SU-DHL-6 (cell line): Measurements from ENCODE around the gene EPO.
A peak's percentile ranks its signal among the peaks of the same experiment; 100 is the strongest.

Source experiments
- H2AFZ ChIP-seq: fragments of 200-600 bp; sonication (generic); 2 replicates; pipeline ENCODE4 v1.6.1; 2014; ENCODE audit warnings: low read depth, mild to moderate bottlenecking, moderate library complexity, mixed read lengths, antibody characterized with exemption, low read length; ENCODE audit not compliant: severe bottlenecking
- H3F3A ChIP-seq: fragments of 200-600 bp; shearing (Covaris generic); 2 replicates; pipeline ENCODE4 v1.6.0; 2016; ENCODE audit warnings: antibody characterized with exemption, mild to moderate bottlenecking; ENCODE audit not compliant: insufficient read depth
- H3K27ac ChIP-seq: fragments of 200-600 bp; sonication (generic); 2 replicates; pipeline ENCODE4 v1.5.1; 2016; ENCODE audit warnings: low read depth, mild to moderate bottlenecking, low read length, moderate library complexity, mixed read lengths
- H3K27me3 ChIP-seq: fragments of 200-600 bp; sonication (generic), shearing (Covaris generic); 2 replicates; pipeline ENCODE4 v1.6.0; 2014; ENCODE audit warnings: mild to moderate bottlenecking, low read length
- H3K36me3 ChIP-seq: fragments of 200-600 bp; sonication (generic); 2 replicates; pipeline ENCODE4 v1.6.1; 2014; ENCODE audit warnings: mild to moderate bottlenecking, low read length, mixed read lengths
- H3K4me2 ChIP-seq: fragments of 300-600, 200-600 bp; shearing (Covaris generic), sonication (generic); 2 replicates; pipeline ENCODE4 v1.6.0; 2014; ENCODE audit warnings: low read length, low read depth, mild to moderate bottlenecking; ENCODE audit not compliant: poor library complexity, severe bottlenecking
- H3K4me3 ChIP-seq: fragments of 200-600 bp; sonication (generic); 2 replicates; pipeline ENCODE4 v1.5.1; 2014; ENCODE audit warnings: antibody characterized with exemption, low read length, mild to moderate bottlenecking, mixed read lengths; ENCODE audit not compliant: insufficient read depth, poor library complexity, severe bottlenecking
- H3K79me2 ChIP-seq: fragments of 200-600 bp; sonication (generic); 2 replicates; pipeline ENCODE4 v1.6.1; 2014; ENCODE audit warnings: mild to moderate bottlenecking, low read length, moderate library complexity; ENCODE audit not compliant: insufficient read depth
- H3K9ac ChIP-seq: fragments of 200-600 bp; sonication (generic); 2 replicates; pipeline ENCODE4 v1.7.0; 2014; ENCODE audit warnings: mild to moderate bottlenecking, low read length
- H3K9me2 ChIP-seq: fragments of 200-600 bp; sonication (generic); replicated peaks from 2 replicates; pipeline ENCODE4 v1.6.1; 2014; ENCODE audit warnings: low read length; ENCODE audit not compliant: insufficient read depth
- H3K9me3 ChIP-seq: fragments of 200-600 bp; sonication (generic); 2 replicates; pipeline ENCODE4 v1.6.1; 2014; ENCODE audit warnings: low read length, mixed read lengths; ENCODE audit not compliant: insufficient read depth
- H4K20me1 ChIP-seq: fragments of 200-600 bp; sonication (generic); 2 replicates; pipeline ENCODE4 v1.6.1; 2014; ENCODE audit warnings: low read depth, mild to moderate bottlenecking, antibody characterized with exemption, low read length, moderate library complexity, mixed read lengths
- EZH2phosphoT487 ChIP-seq: fragments of 200-600 bp; sonication (generic), shearing (Covaris generic); conservative IDR thresholded peaks from 2 replicates; pipeline ENCODE4 v1.6.1; 2018; ENCODE audit warnings: mild to moderate bottlenecking, antibody characterized with exemption, low read length, moderate library complexity, mixed read lengths
- TF ChIP-seq, protein P1 (sequence below): fragments of 200-600 bp; sonication (generic); IDR thresholded peaks from one replicate; pipeline ENCODE4 v1.5.1; 2017; ENCODE audit warnings: antibody characterized with exemption, mild to moderate bottlenecking, low read length, moderate library complexity; ENCODE audit not compliant: insufficient read depth, poor library complexity, severe bottlenecking

EPO gene

DNA sequence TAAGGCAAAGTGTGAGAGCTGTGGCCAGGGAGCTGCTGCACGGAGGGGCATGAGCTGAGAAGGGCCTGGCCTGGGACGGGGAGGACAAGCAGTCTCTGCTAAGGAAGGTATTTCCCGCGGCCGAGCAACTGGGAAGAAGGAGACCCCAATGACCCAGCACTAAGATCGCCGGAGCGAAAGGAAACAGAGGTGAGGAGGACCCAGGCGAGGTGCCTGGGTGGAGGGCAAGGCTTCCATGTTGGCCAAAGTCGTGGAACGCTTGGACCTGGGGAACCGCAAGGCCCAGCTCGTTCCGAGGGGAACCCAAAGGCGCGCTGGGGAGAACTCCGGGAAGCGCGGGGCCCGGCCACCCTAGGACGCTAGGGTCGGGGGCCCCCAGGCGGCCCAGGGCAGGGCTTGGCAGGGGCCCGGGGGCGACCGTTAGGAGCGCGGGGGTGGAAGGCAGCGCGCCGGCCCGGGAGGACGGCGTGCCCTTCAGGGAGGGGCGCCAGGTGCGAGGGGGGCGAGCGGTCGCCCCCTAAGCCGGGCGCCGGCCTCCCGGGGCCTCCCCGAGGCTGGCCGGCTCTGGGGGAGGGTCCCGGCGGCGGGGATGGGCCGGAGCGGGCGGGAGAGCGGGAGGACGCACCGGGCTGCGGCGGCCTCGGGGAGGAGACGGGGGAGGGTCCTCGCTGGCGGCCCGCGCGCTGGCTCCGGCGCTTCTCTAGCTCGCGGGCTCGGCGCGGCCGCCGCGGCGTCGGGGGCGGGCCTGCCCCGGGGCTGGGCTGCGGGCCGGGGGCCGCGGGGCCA lies 26.8 kb upstream of the EPO start:
- Histone ChIP-seq H3K9ac (peak overlapping the region; percentile 88), H3K9me2 (no peaks in the 10 kb centered on the region), H3K27me3 (no peaks in the 10 kb centered on the region), H2AFZ (no peak overlapping the region), H3K79me2 (peaks cover 39% of the 10 kb centered on the region), H3K4me3 (peak overlapping the region; percentile 77), H3K36me3 (no peaks in the 10 kb centered on the region), H3K4me2 (peak overlapping the region; percentile 91), H3F3A (peaks cover 24% of the 10 kb centered on the region), H4K20me1 (peaks cover 9% of the 10 kb centered on the region; the same call in 1 of the 2 replicates), H3K27ac (no peak overlapping the region), H3K9me3 (no peaks in the 10 kb centered on the region)
- no peak for TF ChIP-seq EZH2phosphoT487
- TF ChIP-seq, protein P1, sequence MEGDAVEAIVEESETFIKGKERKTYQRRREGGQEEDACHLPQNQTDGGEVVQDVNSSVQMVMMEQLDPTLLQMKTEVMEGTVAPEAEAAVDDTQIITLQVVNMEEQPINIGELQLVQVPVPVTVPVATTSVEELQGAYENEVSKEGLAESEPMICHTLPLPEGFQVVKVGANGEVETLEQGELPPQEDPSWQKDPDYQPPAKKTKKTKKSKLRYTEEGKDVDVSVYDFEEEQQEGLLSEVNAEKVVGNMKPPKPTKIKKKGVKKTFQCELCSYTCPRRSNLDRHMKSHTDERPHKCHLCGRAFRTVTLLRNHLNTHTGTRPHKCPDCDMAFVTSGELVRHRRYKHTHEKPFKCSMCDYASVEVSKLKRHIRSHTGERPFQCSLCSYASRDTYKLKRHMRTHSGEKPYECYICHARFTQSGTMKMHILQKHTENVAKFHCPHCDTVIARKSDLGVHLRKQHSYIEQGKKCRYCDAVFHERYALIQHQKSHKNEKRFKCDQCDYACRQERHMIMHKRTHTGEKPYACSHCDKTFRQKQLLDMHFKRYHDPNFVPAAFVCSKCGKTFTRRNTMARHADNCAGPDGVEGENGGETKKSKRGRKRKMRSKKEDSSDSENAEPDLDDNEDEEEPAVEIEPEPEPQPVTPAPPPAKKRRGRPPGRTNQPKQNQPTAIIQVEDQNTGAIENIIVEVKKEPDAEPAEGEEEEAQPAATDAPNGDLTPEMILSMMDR: no peak

DNA sequence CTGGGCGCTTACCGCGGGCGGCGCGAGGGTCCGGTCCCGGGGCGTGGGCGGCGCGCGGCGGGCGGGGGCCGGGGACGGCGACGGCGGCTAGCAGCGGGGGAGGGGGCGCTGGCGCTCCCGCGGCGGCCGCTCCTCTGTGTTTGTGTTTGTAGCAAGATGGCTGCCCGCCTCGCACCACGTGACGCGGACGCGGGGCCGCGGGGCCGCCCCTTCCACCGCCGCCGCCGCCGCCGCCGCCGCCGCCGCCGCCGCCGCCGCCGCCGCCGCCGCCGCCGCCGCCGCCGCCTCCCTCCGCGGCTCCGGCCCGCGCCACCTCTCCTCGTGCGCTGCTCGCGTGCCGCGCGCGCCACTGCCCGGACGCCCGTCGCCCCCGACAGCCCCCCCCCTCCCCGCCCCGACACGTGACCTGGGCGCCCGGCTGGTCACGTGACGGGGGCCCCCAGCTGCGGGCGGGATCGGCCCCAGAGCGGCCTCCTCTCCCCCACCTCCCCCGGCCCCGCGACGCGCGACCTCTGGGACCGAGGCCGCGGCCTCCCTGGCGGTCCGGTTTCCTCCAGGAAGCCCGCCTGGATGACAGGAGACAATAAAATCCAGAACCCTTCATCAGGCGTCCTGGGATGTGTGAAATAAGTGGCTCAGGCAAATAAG lies 26.0 kb upstream of the EPO start, which contains the start of gene GIGYF1:
Gene GIGYF1, minus strand, starts transcription at position 153 of the 648 bp plus-strand sequence. CDS start 6,012 bp downstream, outside the sequence.
- no peaks in the 10 kb centered on the region for H3K27me3 ChIP-seq
- peaks cover 32% of the 10 kb centered on the region for H3K79me2 ChIP-seq
- TF ChIP-seq EZH2phosphoT487: no peak
- TF ChIP-seq, protein P1: no peak
- no peaks in the 10 kb centered on the region for H3K9me2 ChIP-seq
- H3K27ac ChIP-seq: no peak within 1 kb of the TSS
- H3K9ac ChIP-seq: peak within 1 kb of the TSS; percentile 88
- peaks cover 24% of the 10 kb centered on the region for H3F3A ChIP-seq
- peak within 1 kb of the TSS; percentile 91 for H3K4me2 ChIP-seq
- H3K36me3 ChIP-seq: no peaks in the 10 kb centered on the region
- H2AFZ ChIP-seq: peak within 1 kb of the TSS; percentile 85
- H3K9me3 ChIP-seq: no peaks in the 10 kb centered on the region
- peaks cover 9% of the 10 kb centered on the region; the same call in 1 of the 2 replicates for H4K20me1 ChIP-seq
- H3K4me3 ChIP-seq: peak within 1 kb of the TSS; percentile 77

DNA sequence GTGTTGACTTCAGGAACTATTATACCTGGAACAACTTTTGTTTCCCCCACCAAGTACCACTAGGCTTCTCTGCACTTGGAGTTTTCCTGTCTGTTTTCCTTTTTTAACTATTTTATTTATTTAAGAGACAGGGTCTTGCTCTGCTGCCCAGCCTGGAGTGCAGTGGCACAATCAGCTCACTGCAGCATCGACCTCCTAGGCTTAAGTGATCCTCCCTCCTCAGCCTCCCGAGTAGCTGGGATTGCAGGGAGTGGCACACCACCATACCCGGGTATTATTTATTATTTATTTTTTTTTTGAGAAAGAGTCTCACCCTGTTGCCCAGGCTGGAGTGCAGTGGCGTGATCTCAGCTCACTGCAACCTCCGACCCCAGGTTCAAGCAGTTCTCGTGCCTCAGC lies 24.1 kb upstream of the EPO start:
- no peaks in the 10 kb centered on the region for H3K9me3 ChIP-seq
- no peak overlapping the region for H3K4me2 ChIP-seq
- H2AFZ ChIP-seq: no peak overlapping the region
- no peaks in the 10 kb centered on the region for H3K27me3 ChIP-seq
- no peak overlapping the region for H3K4me3 ChIP-seq
- H3K27ac ChIP-seq: no peak overlapping the region
- H4K20me1 ChIP-seq: peaks cover 5% of the 10 kb centered on the region; the same call in 1 of the 2 replicates
- H3K36me3 ChIP-seq: no peaks in the 10 kb centered on the region
- TF ChIP-seq, protein P1: no peak
- no peak for TF ChIP-seq EZH2phosphoT487
- no peak overlapping the region for H3K9ac ChIP-seq
- H3K9me2 ChIP-seq: no peaks in the 10 kb centered on the region
- H3F3A ChIP-seq: peaks cover 24% of the 10 kb centered on the region
- H3K79me2 ChIP-seq: peaks cover 16% of the 10 kb centered on the region
